PC-3 (cell line): Measurements from ENCODE around the gene TBX5.

Experiments
- EZH2 ChIP-seq: fragments of 300-600 bp; sonication (generic); IDR thresholded peaks from one replicate; pipeline ENCODE4 v1.6.1; 2017; ENCODE audit warnings: antibody characterized with exemption, mild to moderate bottlenecking, low read length; ENCODE audit not compliant: unreplicated experiment
- EZH2phosphoT487 ChIP-seq: fragments of 300-600 bp; sonication (generic); IDR thresholded peaks from 2 replicates; pipeline ENCODE4 v1.6.1; 2018; ENCODE audit warnings: mild to moderate bottlenecking, antibody characterized with exemption, low read length, borderline replicate concordance
- TF ChIP-seq, protein P1 (sequence below): fragments of 300-600 bp; sonication (generic); conservative IDR thresholded peaks from 2 replicates; pipeline ENCODE4 v1.5.1; 2017; ENCODE audit warnings: antibody characterized with exemption, low read depth, mild to moderate bottlenecking, low read length

DNA sequence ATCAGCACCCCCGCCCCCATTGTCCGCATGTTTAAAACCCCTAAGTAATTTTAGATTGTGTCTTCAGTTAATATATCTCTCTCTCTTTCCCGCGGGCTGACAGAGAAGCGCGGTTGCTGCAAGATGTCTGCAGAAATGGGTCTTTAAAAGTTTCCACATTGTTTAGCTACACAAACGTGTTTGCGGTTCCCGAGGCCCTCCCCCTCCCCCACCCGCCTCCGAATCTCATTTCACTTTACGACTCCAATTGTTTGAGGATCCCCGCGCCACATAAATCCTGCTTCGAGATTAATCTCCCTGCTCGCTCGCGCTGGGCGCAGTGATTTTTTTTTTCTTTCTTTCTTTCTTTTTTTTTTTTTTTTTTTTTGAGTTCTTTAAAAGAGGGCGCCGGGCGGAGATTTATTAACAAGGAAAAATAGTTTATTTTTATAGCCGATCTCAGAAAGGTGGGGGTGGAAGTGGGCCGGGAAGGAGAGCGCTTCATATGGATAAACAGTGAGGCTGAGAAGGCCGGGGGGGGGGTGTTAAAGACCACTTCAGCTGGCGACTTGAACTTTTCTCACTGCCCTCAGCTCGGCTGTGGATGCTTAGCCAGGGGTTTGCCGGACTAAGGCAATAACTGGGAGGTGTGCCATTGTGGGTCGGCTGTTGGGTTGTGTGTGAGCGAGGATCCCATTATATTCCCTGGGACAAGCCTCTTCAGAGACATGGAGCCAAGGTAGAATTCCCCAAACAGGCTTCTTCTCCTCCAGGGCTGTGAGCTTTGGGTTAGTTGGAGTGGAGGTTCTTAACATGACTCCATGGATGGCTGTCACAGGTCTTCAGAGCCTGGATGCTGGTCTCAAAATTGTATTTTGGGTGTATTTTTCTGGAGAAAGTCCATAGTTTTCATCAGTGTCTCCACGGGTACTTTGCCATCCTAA, 39.7 kb upstream of the TBX5 start:
- TF ChIP-seq, protein P1, sequence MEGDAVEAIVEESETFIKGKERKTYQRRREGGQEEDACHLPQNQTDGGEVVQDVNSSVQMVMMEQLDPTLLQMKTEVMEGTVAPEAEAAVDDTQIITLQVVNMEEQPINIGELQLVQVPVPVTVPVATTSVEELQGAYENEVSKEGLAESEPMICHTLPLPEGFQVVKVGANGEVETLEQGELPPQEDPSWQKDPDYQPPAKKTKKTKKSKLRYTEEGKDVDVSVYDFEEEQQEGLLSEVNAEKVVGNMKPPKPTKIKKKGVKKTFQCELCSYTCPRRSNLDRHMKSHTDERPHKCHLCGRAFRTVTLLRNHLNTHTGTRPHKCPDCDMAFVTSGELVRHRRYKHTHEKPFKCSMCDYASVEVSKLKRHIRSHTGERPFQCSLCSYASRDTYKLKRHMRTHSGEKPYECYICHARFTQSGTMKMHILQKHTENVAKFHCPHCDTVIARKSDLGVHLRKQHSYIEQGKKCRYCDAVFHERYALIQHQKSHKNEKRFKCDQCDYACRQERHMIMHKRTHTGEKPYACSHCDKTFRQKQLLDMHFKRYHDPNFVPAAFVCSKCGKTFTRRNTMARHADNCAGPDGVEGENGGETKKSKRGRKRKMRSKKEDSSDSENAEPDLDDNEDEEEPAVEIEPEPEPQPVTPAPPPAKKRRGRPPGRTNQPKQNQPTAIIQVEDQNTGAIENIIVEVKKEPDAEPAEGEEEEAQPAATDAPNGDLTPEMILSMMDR, result no peak
- peak; percentile 47 for TF ChIP-seq EZH2
- TF ChIP-seq EZH2phosphoT487, result no peak
